HepG2 (cell line): Measurements from ENCODE around the gene PISD. TPM values are rescaled to one million over a fixed set of nuclear protein-coding genes. Genes with fewer than 3 reads are reported as not detected.

Experiments used
- ATAC-seq: fragments of 200-7000 bp; cut with Tn5 transposase; 3 replicates; pipeline ENCODE4 v1.9.1; 2020; ENCODE audit warnings: mild to moderate bottlenecking, moderate library complexity
- BruUV-seq: library from RNA; stranded (reverse); fragments of 400-500 nt; replicated peaks from 2 replicates; lab custom pipeline; 2021; lab: Mats Ljungman, UMichigan
- CTCF ChIA-PET: fragments of 300-600 bp; formaldehyde crosslinking; extraction: SDS; loops from one replicate; lab custom pipeline; 2021; ENCODE audit warnings: low total read pairs, inconsistent platforms, low intra/inter-chr PET ratio; lab: Yijun Ruan, JAX
- POLR2A ChIA-PET: fragments of 350-600 bp; sonication (Branson Sonifier 250); formaldehyde crosslinking; loops from one replicate; lab custom pipeline; 2020; ENCODE audit warnings: antibody characterized with exemption, inconsistent platforms; lab: Yijun Ruan, JAX
- DNase-seq: peaks from one replicate; pipeline ENCODE4 v3.0.0-alpha.2; 2015; ENCODE audit warnings: low spot score
- FAIRE-seq: peaks from 3 replicates; lab custom pipeline; 2011; peaks lifted over from hg19 to GRCh38; lab: Jason Lieb, UNC
- H2AFZ ChIP-seq: one replicate; pipeline ENCODE4 v1.6.1; 2011; ENCODE audit warnings: low read length, inconsistent platforms
- H3K27ac ChIP-seq: fragments of 300-600 bp; 3 replicates; pipeline ENCODE4 v1.8.0; 2011; ENCODE audit warnings: mixed run types, mild to moderate bottlenecking, mixed read lengths, low read length, inconsistent platforms; ENCODE audit not compliant: insufficient read depth; ENCODE audit errors: extremely low read length
- H3K27me3 ChIP-seq, 2 experiments: fragments of 200-600 bp in 1 of 2; 2 replicates in 1 of 2; 3 replicates in 1 of 2; pipeline versions ENCODE4 v1.6.0 to v1.8.0; 2011; ENCODE audit warnings: low read length in 2 of 2, mild to moderate bottlenecking in 2 of 2, moderate library complexity in 2 of 2, inconsistent platforms in 1 of 2; ENCODE audit not compliant: insufficient read depth in 2 of 2, control insufficient read depth in 1 of 2
- H3K36me3 ChIP-seq, 2 experiments: fragments of 200-600 bp in 1 of 2; replicated peaks in 1 of 2; 2 replicates in 1 of 2; 3 replicates in 1 of 2; pipeline versions ENCODE4 v1.5.1 to v1.8.0; 2011; ENCODE audit warnings: low read length in 2 of 2, inconsistent platforms in 1 of 2; ENCODE audit not compliant: insufficient read depth in 2 of 2, control insufficient read depth in 1 of 2
- H3K4me1 ChIP-seq: 2 replicates; pipeline ENCODE4 v1.5.1; 2012; ENCODE audit warnings: low read length, inconsistent platforms; ENCODE audit not compliant: insufficient read depth
- H3K4me2 ChIP-seq: 2 replicates; pipeline ENCODE4 v1.6.0; 2011; ENCODE audit warnings: low read depth, low read length, inconsistent platforms
- H3K4me3 ChIP-seq, 3 experiments: fragments of 200-600 bp in 1 of 3; sonication (generic), shearing (Covaris generic) in 1 of 3; replicated peaks in 1 of 3; 2 replicates each; pipeline ENCODE4 v1.5.1; 2011 to 2016; ENCODE audit warnings: low read length in 3 of 3, inconsistent platforms in 2 of 3, low read depth in 2 of 3, mild to moderate bottlenecking in 2 of 3, control low read depth in 1 of 3, mixed read lengths in 1 of 3; ENCODE audit not compliant: insufficient read depth in 1 of 3
- H3K79me2 ChIP-seq: one replicate; pipeline ENCODE4 v1.6.1; 2011; ENCODE audit warnings: low read length, inconsistent platforms; ENCODE audit not compliant: insufficient read depth
- H3K9ac ChIP-seq: 2 replicates; pipeline ENCODE4 v1.6.0; 2011; ENCODE audit warnings: mild to moderate bottlenecking, low read depth, low read length, inconsistent platforms; ENCODE audit not compliant: insufficient read depth
- H3K9me3 ChIP-seq: 2 replicates; pipeline ENCODE4 v1.5.1; 2012; ENCODE audit warnings: mild to moderate bottlenecking, low read length
- H4K20me1 ChIP-seq: 2 replicates; pipeline ENCODE4 v1.6.0; 2011; ENCODE audit warnings: inconsistent platforms, mild to moderate bottlenecking, low read length, moderate library complexity; ENCODE audit not compliant: insufficient read depth
- BRD4 ChIP-seq: sonication (generic); formaldehyde crosslinking; IDR thresholded peaks from 2 replicates; pipeline ENCODE4 v1.4.0; 2020; ENCODE audit warnings: missing genetic modification reagents
- NFKB2 ChIP-seq: sonication (generic); formaldehyde crosslinking; IDR thresholded peaks from 2 replicates; pipeline ENCODE4 v1.4.0; 2020; ENCODE audit warnings: missing genetic modification reagents, borderline replicate concordance
- NFKBIZ ChIP-seq: IDR thresholded peaks from 2 replicates; pipeline ENCODE4 v1.6.1; 2018; ENCODE audit warnings: missing genetic modification reagents, missing compliant biosample characterization
- PRPF4 ChIP-seq: fragments of 200-400 bp; formaldehyde crosslinking; IDR thresholded peaks from 2 replicates; pipeline ENCODE4 v1.6.1; 2016; ENCODE audit warnings: low read length, low read depth; ENCODE audit not compliant: poor library complexity, severe bottlenecking
- REPIN1 ChIP-seq: sonication (generic); formaldehyde crosslinking; IDR thresholded peaks from 2 replicates; pipeline ENCODE4 v1.8.0; 2022; ENCODE audit warnings: missing genetic modification reagents, low read depth, mild to moderate bottlenecking, borderline replicate concordance
- ZBTB38 ChIP-seq: sonication (generic); formaldehyde crosslinking; IDR thresholded peaks from 2 replicates; pipeline ENCODE4 v1.5.1; 2020; ENCODE audit warnings: mild to moderate bottlenecking, missing genetic modification reagents
- ZFX ChIP-seq: sonication (generic); formaldehyde crosslinking; IDR thresholded peaks from 2 replicates; pipeline ENCODE4 v1.4.0; 2020; ENCODE audit warnings: mild to moderate bottlenecking, low read depth, missing genetic modification reagents, moderate library complexity
- ZNF350 ChIP-seq: sonication (generic); formaldehyde crosslinking; IDR thresholded peaks from 2 replicates; pipeline ENCODE4 v1.4.0; 2020; ENCODE audit warnings: mild to moderate bottlenecking, low read depth, missing genetic modification reagents, borderline replicate concordance
- ZNF687 ChIP-seq: sonication (generic); formaldehyde crosslinking; IDR thresholded peaks from 2 replicates; pipeline ENCODE4 v1.5.1; 2020; ENCODE audit warnings: mild to moderate bottlenecking, missing genetic modification reagents, moderate library complexity
- WGBS: methylation state at CpG from one replicate; pipeline ENCODE4 v1.1.6; 2017; ENCODE audit warnings: low lambda C conversion rate; 5-methylcytosine and 5-hydroxymethylcytosine counted together
- in situ Hi-C: cut with HindIII; loops from 2 replicates; pipeline ENCODE4 v1.10.0; 2017; ENCODE audit warnings: low pct_unique_long_range_greater_than_20kb; ENCODE audit not compliant: extremely low pct_ligation_motif_present
- intact Hi-C: fragments of 100-400 bp; cut with micrococcal nuclease; formaldehyde crosslinking; loops from one replicate; pipeline ENCODE4 v1.10.0; 2022; ENCODE audit not compliant: unreplicated experiment
- polyA plus RNA-seq, 8 experiments: library from polyadenylated mRNA; depleted of rRNA in 3 of 8; stranded (reverse) in 7 of 8; unstranded in 1 of 8; fragments of >200 nt; fragmentation: Illumina TruSeq in 4 of 8; extraction: Trizol in 4 of 8; gene quantifications; 2 replicates each; pipeline versions ENCODE4 v1.2.1 to v1.2.3, GENCODE V29; 2011 to 2016; ENCODE audit warnings: low read depth in 4 of 8, missing spikeins in 1 of 8, mixed read lengths in 1 of 8; ENCODE audit not compliant: insufficient read depth in 1 of 8
- total RNA-seq, 5 experiments: library from RNA; depleted of rRNA; stranded (reverse); fragments of >200 nt; fragmentation: Illumina TruSeq; extraction: Trizol; gene quantifications; 2 replicates each; pipeline ENCODE4 v1.2.3, GENCODE V29; 2016; ENCODE audit warnings: low read depth in 1 of 5
- TF ChIP-seq, protein P1 (sequence below): sonication (generic); formaldehyde crosslinking; IDR thresholded peaks from 2 replicates; pipeline ENCODE4 v1.4.0; 2020; ENCODE audit warnings: missing genetic modification reagents
- TF ChIP-seq, protein P2 (sequence below): IDR thresholded peaks from 2 replicates; pipeline ENCODE4 v1.6.1; 2012; ENCODE audit warnings: inconsistent platforms

Gene PISD
- total and polyA plus RNA-seq, 2 of the 13 experiments (the other 11 are each of a cell fraction or from before 2014, with no cell fraction given): 30.1 to 47.7 TPM

DNA sequence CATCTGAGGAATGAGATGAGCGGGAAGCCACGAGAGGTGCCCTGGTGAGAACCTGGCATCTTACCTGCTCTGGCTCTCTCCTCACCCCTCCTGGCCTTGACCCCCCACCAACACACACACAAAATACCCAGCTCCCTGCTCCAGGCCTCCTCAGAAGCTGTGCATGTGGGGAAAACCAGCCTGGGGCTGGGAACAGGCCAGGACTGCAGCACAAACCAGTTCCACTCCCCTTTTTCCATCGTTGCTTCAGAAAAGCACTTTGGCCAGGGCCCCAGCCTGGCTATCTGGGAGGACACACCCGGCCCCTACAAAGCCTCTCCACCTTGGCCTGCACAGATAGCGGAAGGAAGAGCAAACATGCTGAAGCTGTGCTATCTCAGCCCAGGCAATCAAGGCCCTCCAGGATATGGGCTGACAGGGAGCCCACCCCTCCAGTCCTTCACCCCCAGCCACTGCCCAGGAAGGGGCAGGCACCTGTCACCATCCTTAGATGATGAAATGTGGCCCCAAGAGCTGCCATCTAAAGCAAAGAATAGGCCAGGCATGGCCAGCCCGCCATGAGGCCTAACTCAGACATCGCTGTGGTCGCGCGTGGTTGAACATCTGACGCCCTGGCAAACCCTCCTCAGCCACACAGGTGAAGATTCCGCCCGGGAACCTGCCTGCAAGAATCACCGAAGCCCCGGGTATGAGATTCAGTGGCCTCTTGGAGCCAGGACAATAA lies 35.4 kb downstream of the PISD start:
- H2AFZ ChIP-seq: no peak overlapping the region
- peaks cover 11 to 16% of the 10 kb centered on the region in 2 experiments for H3K36me3 ChIP-seq
- H3K27me3 ChIP-seq: no peaks in the 10 kb centered on the region
- H3K9ac ChIP-seq: no peak overlapping the region
- DNase-seq (peak; percentile 58), ATAC-seq (peak; percentile 23), FAIRE-seq (peak; percentile 52)
- 0 out of 6 replicates have a peak overlapping the region, but pooled peaks of 1 of the 3 experiments have one; percentile 12 for H3K4me3 ChIP-seq
- peaks cover 52% of the 10 kb centered on the region for H3K4me1 ChIP-seq
- H4K20me1 ChIP-seq: peaks cover 40% of the 10 kb centered on the region
- in situ Hi-C loops: no loop called here
- H3K79me2 ChIP-seq: peaks cover 63% of the 10 kb centered on the region
- ChIA-PET CTCF (no interaction called here), POLR2A (interaction anchor here (1.2 kb wide), 1 partner anchor 32 kb away, joined by 3 read pairs; no protein-coding TSS in a partner anchor)
- peak overlapping the region; percentile 50 for H3K4me2 ChIP-seq
- no TSS peak for BruUV-seq
- intact Hi-C loops: no loop called here
- 78% methylated on average over 11 of the region's 15 CpGs for WGBS
- no peaks in the 10 kb centered on the region for H3K9me3 ChIP-seq
- peak overlapping the region; percentile 51 for H3K27ac ChIP-seq
- TF ChIP-seq ZNF350 (CRISPR knock-in tag) (0 out of 2 replicates have a peak, but pooled peaks have one; percentile 38), NFKB2 (0 out of 2 replicates have a peak, but pooled peaks have one; percentile 3), BRD4 (CRISPR knock-in tag) (no peak), NFKBIZ (CRISPR knock-in tag) (no peak), ZNF687 (CRISPR knock-in tag) (peak; percentile 46; the same call in 1 of the 2 replicates), PRPF4 (peak; percentile 83), REPIN1 (CRISPR knock-in tag) (0 out of 2 replicates have a peak, but pooled peaks have one; percentile 8), ZBTB38 (CRISPR knock-in tag) (peak; percentile 51; the same call in 1 of the 2 replicates), ZFX (peak; percentile 55; the same call in 1 of the 2 replicates)
- TF ChIP-seq, protein P1, sequence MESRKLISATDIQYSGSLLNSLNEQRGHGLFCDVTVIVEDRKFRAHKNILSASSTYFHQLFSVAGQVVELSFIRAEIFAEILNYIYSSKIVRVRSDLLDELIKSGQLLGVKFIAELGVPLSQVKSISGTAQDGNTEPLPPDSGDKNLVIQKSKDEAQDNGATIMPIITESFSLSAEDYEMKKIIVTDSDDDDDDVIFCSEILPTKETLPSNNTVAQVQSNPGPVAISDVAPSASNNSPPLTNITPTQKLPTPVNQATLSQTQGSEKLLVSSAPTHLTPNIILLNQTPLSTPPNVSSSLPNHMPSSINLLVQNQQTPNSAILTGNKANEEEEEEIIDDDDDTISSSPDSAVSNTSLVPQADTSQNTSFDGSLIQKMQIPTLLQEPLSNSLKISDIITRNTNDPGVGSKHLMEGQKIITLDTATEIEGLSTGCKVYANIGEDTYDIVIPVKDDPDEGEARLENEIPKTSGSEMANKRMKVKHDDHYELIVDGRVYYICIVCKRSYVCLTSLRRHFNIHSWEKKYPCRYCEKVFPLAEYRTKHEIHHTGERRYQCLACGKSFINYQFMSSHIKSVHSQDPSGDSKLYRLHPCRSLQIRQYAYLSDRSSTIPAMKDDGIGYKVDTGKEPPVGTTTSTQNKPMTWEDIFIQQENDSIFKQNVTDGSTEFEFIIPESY: peak; percentile 52; the same call in 1 of the 2 replicates
- TF ChIP-seq, protein P2, sequence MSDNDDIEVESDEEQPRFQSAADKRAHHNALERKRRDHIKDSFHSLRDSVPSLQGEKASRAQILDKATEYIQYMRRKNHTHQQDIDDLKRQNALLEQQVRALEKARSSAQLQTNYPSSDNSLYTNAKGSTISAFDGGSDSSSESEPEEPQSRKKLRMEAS: 0 out of 2 replicates have a peak, but pooled peaks have one; percentile 15
